Loucy (cell line): ENCODE results near the gene UFC1.

Source experiments
- EZH2phosphoT487 ChIP-seq: fragments of 200-600 bp; IDR thresholded peaks from 2 replicates; pipeline ENCODE4 v1.6.1; 2018; ENCODE audit warnings: antibody characterized with exemption, mild to moderate bottlenecking, moderate library complexity, borderline replicate concordance
- TF ChIP-seq, protein P1 (sequence below): fragments of 200-600 bp; sonication (generic); conservative IDR thresholded peaks from 2 replicates; pipeline ENCODE4 v1.5.1; 2014; ENCODE audit warnings: mild to moderate bottlenecking, antibody characterized with exemption, low read length

DNA sequence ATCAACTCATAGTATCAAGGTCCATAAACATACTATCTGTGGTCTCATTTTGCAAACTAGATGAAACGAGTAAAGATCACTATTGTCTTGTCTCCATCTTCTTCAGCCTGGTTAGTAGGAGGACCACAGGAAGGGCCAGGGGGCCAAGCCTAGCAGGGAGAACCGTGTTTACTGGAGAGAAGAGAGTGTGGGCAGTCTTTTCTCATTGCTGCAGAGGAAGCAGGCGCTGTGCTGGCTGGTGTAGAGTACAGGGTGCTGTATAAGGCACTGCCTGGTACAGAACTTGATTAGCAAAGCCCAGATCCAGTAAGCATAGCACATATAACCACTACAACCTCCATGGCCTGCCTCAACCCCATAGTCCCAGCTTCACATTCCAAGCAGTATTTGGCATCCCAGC is 33.5 kb downstream of the UFC1 start:
- TF ChIP-seq, protein P1, sequence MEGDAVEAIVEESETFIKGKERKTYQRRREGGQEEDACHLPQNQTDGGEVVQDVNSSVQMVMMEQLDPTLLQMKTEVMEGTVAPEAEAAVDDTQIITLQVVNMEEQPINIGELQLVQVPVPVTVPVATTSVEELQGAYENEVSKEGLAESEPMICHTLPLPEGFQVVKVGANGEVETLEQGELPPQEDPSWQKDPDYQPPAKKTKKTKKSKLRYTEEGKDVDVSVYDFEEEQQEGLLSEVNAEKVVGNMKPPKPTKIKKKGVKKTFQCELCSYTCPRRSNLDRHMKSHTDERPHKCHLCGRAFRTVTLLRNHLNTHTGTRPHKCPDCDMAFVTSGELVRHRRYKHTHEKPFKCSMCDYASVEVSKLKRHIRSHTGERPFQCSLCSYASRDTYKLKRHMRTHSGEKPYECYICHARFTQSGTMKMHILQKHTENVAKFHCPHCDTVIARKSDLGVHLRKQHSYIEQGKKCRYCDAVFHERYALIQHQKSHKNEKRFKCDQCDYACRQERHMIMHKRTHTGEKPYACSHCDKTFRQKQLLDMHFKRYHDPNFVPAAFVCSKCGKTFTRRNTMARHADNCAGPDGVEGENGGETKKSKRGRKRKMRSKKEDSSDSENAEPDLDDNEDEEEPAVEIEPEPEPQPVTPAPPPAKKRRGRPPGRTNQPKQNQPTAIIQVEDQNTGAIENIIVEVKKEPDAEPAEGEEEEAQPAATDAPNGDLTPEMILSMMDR: no peak
- TF ChIP-seq EZH2phosphoT487: no peak
